Keratinocyte (primary cell): Measurements from ENCODE around the gene KCNN3. TPM values are rescaled to one million over a fixed set of nuclear protein-coding genes. Genes with fewer than 3 reads are reported as not detected.

ENCODE experiments used
- DNase-seq: peaks from one replicate; pipeline ENCODE4 v3.0.0-alpha.2; 2011; ENCODE audit warnings: low read depth, missing footprints, low spot score
- FAIRE-seq: peaks from 2 replicates; lab custom pipeline; 2011; peaks lifted over from hg19 to GRCh38; lab: Jason Lieb, UNC
- H2AFZ ChIP-seq: 2 replicates; pipeline ENCODE4 v1.6.0; 2012; ENCODE audit warnings: low read length, control low read depth, inconsistent platforms; ENCODE audit not compliant: control insufficient read depth
- H3K27ac ChIP-seq: 2 replicates; pipeline ENCODE4 v1.5.1; 2011; ENCODE audit warnings: low read length; ENCODE audit not compliant: control insufficient read depth, insufficient read depth
- H3K27me3 ChIP-seq: 3 replicates; pipeline ENCODE4 v1.6.0; 2011; ENCODE audit warnings: low read length; ENCODE audit not compliant: control insufficient read depth, insufficient read depth; ENCODE audit errors: extremely low read depth
- H3K36me3 ChIP-seq, 2 experiments: 2 replicates in 1 of 2; 3 replicates in 1 of 2; pipeline ENCODE4 v1.5.1; 2011; ENCODE audit warnings: low read length in 2 of 2, mild to moderate bottlenecking in 1 of 2; ENCODE audit not compliant: control insufficient read depth in 2 of 2, insufficient read depth in 2 of 2; ENCODE audit errors: extremely low read depth in 1 of 2
- H3K4me1 ChIP-seq: 3 replicates; pipeline ENCODE4 v1.5.1; 2011; ENCODE audit warnings: low read length; ENCODE audit not compliant: control insufficient read depth, insufficient read depth; ENCODE audit errors: extremely low read depth
- H3K4me2 ChIP-seq: 3 replicates; pipeline ENCODE4 v1.6.0; 2011; ENCODE audit warnings: low read depth, low read length; ENCODE audit not compliant: control insufficient read depth, insufficient read depth; ENCODE audit errors: extremely low read depth
- H3K4me3 ChIP-seq, 3 experiments: fragments of 200-600 bp in 1 of 3; sonication (generic) in 1 of 3; 2 replicates in 2 of 3; 3 replicates in 1 of 3; pipeline ENCODE4 v1.5.1; 2011 to 2016; ENCODE audit warnings: low read length in 3 of 3, mild to moderate bottlenecking in 3 of 3, control low read depth in 2 of 3, inconsistent platforms in 1 of 3, low read depth in 1 of 3, mixed read lengths in 1 of 3, mixed run types in 1 of 3, moderate library complexity in 1 of 3; ENCODE audit not compliant: control insufficient read depth in 2 of 3, insufficient read depth in 2 of 3; ENCODE audit errors: extremely low read depth in 1 of 3
- H3K79me2 ChIP-seq: 2 replicates; pipeline ENCODE4 v1.6.0; 2012; ENCODE audit warnings: low read length; ENCODE audit not compliant: control insufficient read depth, insufficient read depth
- H3K9ac ChIP-seq: 3 replicates; pipeline ENCODE4 v1.6.0; 2011; ENCODE audit warnings: low read length; ENCODE audit not compliant: control insufficient read depth, insufficient read depth; ENCODE audit errors: extremely low read depth
- H3K9me1 ChIP-seq: 3 replicates; pipeline ENCODE4 v1.6.0; 2011; ENCODE audit warnings: low read length; ENCODE audit not compliant: control insufficient read depth, insufficient read depth; ENCODE audit errors: extremely low read depth
- H3K9me3 ChIP-seq: 2 replicates; pipeline ENCODE4 v1.5.1; 2012; ENCODE audit warnings: low read depth, low read length; ENCODE audit not compliant: control insufficient read depth
- H4K20me1 ChIP-seq: 3 replicates; pipeline ENCODE4 v1.6.0; 2011; ENCODE audit warnings: low read length; ENCODE audit not compliant: control insufficient read depth, insufficient read depth; ENCODE audit errors: extremely low read depth
- CTCF ChIP-seq, 3 experiments: IDR thresholded peaks in 1 of 3; conservative IDR thresholded peaks in 1 of 3; optimal IDR thresholded peaks in 1 of 3; 2 replicates in 2 of 3; 3 replicates in 1 of 3; pipeline versions ENCODE3 to v1.5.1; 2011; ENCODE audit warnings: low read length in 3 of 3, mild to moderate bottlenecking in 3 of 3, moderate library complexity in 2 of 3, control low read depth in 1 of 3, inconsistent platforms in 1 of 3; ENCODE audit not compliant: insufficient read depth in 2 of 3; ENCODE audit errors: extremely low read depth in 1 of 3
- EZH2 ChIP-seq: IDR thresholded peaks from one replicate; pipeline ENCODE4 v1.6.1; 2012; ENCODE audit warnings: inconsistent platforms, mild to moderate bottlenecking, low read length, moderate library complexity
- dilution Hi-C: fragments of 300-500 bp; cut with MboI; formaldehyde crosslinking; loops from one replicate; pipeline ENCODE4 v1.7.0; 2020; ENCODE audit warnings: low sequenced_read_pairs; ENCODE audit not compliant: extremely low pct_ligation_motif_present
- polyA plus RNA-seq, 5 experiments: library from polyadenylated mRNA; depleted of rRNA in 3 of 5; stranded (reverse) in 3 of 5; stranded (forward) in 1 of 5; unstranded in 1 of 5; fragments of >200 nt; gene quantifications; 1 replicate in 1 of 5; 2 replicates in 3 of 5; 3 replicates in 1 of 5; pipeline versions ENCODE4 v1.2.1 to v1.2.3, GENCODE V29; 2011 to 2012; ENCODE audit warnings: missing spikeins in 2 of 5, low read depth in 1 of 5, low replicate concordance in 1 of 5

The KCNN3 gene
- polyA plus RNA-seq, 1 donor (not counting 4 experiments of a cell fraction or from before 2014, with no cell fraction given), result 0.05 TPM

- Histone ChIP-seq H3K4me1 (no peaks in the 10 kb centered on the region), H3K27ac (no peak overlapping the region), H3K79me2 (no peaks in the 10 kb centered on the region), H3K4me2 (no peak overlapping the region), H3K9me1 (no peaks in the 10 kb centered on the region), H2AFZ (no peak overlapping the region), H3K9me3 (no peaks in the 10 kb centered on the region), H4K20me1 (no peaks in the 10 kb centered on the region), H3K4me3 (no peak overlapping the region), H3K27me3 (peaks cover 9% of the 10 kb centered on the region), H3K36me3 (no peaks in the 10 kb centered on the region), H3K9ac (no peak overlapping the region)
- TF ChIP-seq CTCF (optimal IDR thresholded peaks at IDR 0.05 in 1 of 3, IDR thresholded peaks at IDR 0.05 in 1 of 3, conservative IDR thresholded peaks at IDR 0.05 in 1 of 3; ENCODE audit: extremely low read depth in 1 of 3, insufficient read depth in 2 of 3, low read length in 3 of 3), result no peak
- TF ChIP-seq EZH2, result no peak
- FAIRE-seq (no peak), DNase-seq (no peak)
- dilution Hi-C loops, result no loop called here
Observed at GRCh38 chr1:154891452-154891851, 21.4 kb upstream of the KCNN3 start.

- Histone ChIP-seq H4K20me1 (no peaks in the 10 kb centered on the region), H3K9me3 (no peaks in the 10 kb centered on the region), H2AFZ (no peak overlapping the region), H3K9ac (no peak overlapping the region), H3K79me2 (no peaks in the 10 kb centered on the region), H3K4me3 (no peak overlapping the region), H3K27me3 (peaks cover 9% of the 10 kb centered on the region), H3K36me3 (no peaks in the 10 kb centered on the region), H3K4me1 (no peaks in the 10 kb centered on the region), H3K27ac (no peak overlapping the region), H3K9me1 (no peaks in the 10 kb centered on the region), H3K4me2 (no peak overlapping the region)
- dilution Hi-C loops, result no loop called here
- no peak for DNase-seq
- no peak for FAIRE-seq
- no peak for TF ChIP-seq CTCF (optimal IDR thresholded peaks at IDR 0.05 in 1 of 3, IDR thresholded peaks at IDR 0.05 in 1 of 3, conservative IDR thresholded peaks at IDR 0.05 in 1 of 3; ENCODE audit: extremely low read depth in 1 of 3, insufficient read depth in 2 of 3, low read length in 3 of 3)
- no peak for TF ChIP-seq EZH2
Observed at GRCh38 chr1:154888757-154889156, 18.7 kb upstream of the KCNN3 start.
